BLaER1 treated with 17β-estradiol and CSF1 and Interleukin-3, amounts not matched to agents 10 nM and 100 nM (cell line): ENCODE measurements around the gene GRIA4.

Experiments used
- H3K27ac ChIP-seq, 11 experiments: shearing (Covaris generic); formaldehyde crosslinking; 2 replicates each; pipeline ENCODE4 v1.8.1; 2022
- H3K27me3 ChIP-seq, 11 experiments: shearing (Covaris generic); formaldehyde crosslinking; 2 replicates each; pipeline ENCODE4 v1.8.1; 2022
- H3K36me3 ChIP-seq, 11 experiments: shearing (Covaris generic); formaldehyde crosslinking; 2 replicates each; pipeline ENCODE4 v1.8.1; 2022
- H3K4me1 ChIP-seq, 10 experiments: shearing (Covaris generic); formaldehyde crosslinking; 2 replicates each; pipeline ENCODE4 v1.8.1; 2022
- H3K4me2 ChIP-seq, 11 experiments: shearing (Covaris generic); formaldehyde crosslinking; 2 replicates each; pipeline ENCODE4 v1.8.1; 2022
- H3K4me3 ChIP-seq, 10 experiments: shearing (Covaris generic); formaldehyde crosslinking; 2 replicates each; pipeline ENCODE4 v1.8.1; 2022
- H3K9ac ChIP-seq, 11 experiments: shearing (Covaris generic); formaldehyde crosslinking; 2 replicates each; pipeline ENCODE4 v1.8.1; 2022
- H3K9me3 ChIP-seq, 11 experiments: shearing (Covaris generic); formaldehyde crosslinking; replicated peaks in 1 of 11; 2 replicates each; pipeline ENCODE4 v1.8.1; 2022
- H4K20me1 ChIP-seq, 11 experiments: shearing (Covaris generic); formaldehyde crosslinking; 2 replicates each; pipeline ENCODE4 v1.8.1; 2022
- Cebpa-rat ChIP-seq, 11 experiments: shearing (Covaris generic); IDR thresholded peaks; 2 replicates each; pipeline ENCODE4 v1.8.1; 2022

Gene GRIA4

DNA sequence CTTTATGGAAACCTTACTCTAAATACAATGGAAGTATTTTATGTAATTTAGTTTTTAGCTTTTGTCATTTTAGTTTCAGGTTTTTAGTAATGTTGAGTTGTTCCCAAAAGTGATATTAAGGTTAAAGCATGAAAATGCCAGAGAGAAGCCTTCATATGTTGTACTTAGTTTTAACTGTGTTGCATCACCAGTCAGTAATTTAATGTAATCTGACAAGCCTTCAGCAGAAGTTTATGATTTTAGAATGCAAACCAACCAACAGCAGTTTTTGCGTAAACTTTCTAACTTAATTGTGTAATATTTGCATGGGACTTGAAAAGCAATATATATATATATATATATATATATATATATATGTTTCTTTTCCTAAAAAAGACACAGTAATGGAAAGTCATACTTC is 301.6 kb downstream of the GRIA4 start:
- Histone ChIP-seq H4K20me1 (no peaks in the 10 kb centered on the region), H3K9ac (no peak overlapping the region), H3K27ac (no peak overlapping the region), H3K27me3 (no peaks in the 10 kb centered on the region), H3K4me3 (no peak overlapping the region), H3K4me2 (no peak overlapping the region), H3K36me3 (no peaks in the 10 kb centered on the region), H3K4me1 (no peaks in the 10 kb centered on the region), H3K9me3 (no peaks in the 10 kb centered on the region)
- no peak for TF ChIP-seq Cebpa-rat (IDR thresholded peaks at IDR 0.05)

DNA sequence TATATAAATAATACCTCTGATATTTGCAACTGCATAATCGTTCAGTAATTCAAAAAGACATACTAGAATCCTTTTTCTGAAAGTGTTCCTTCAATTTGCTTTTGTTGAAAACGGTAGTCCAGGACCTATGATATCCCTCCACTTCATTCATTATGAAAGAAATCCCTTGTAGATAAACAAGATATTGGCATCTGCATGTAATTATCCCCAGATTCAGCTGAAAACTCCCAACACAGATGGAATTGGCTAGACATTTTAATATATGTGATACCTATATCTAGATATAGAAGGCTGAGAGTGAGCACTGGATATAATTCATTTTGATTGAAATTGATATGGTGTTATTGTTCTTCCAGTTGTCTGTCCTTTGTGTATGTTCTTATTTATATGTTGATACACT is 302.8 kb downstream of the GRIA4 start:
- no peaks in the 10 kb centered on the region for H3K27me3 ChIP-seq
- H3K36me3 ChIP-seq: no peaks in the 10 kb centered on the region
- no peaks in the 10 kb centered on the region for H3K9me3 ChIP-seq
- H3K4me2 ChIP-seq: no peak overlapping the region
- no peak for TF ChIP-seq Cebpa-rat (IDR thresholded peaks at IDR 0.05)
- no peak overlapping the region for H3K27ac ChIP-seq
- no peaks in the 10 kb centered on the region for H3K4me1 ChIP-seq
- H3K4me3 ChIP-seq: no peak overlapping the region
- H3K9ac ChIP-seq: no peak overlapping the region
- no peaks in the 10 kb centered on the region for H4K20me1 ChIP-seq

- H3K27ac ChIP-seq: no peak overlapping the region
- no peak overlapping the region for H3K4me3 ChIP-seq
- no peak overlapping the region for H3K9ac ChIP-seq
- H3K27me3 ChIP-seq: no peaks in the 10 kb centered on the region
- H3K4me1 ChIP-seq: no peaks in the 10 kb centered on the region
- no peaks in the 10 kb centered on the region for H3K9me3 ChIP-seq
- no peaks in the 10 kb centered on the region for H3K36me3 ChIP-seq
- no peaks in the 10 kb centered on the region for H4K20me1 ChIP-seq
- TF ChIP-seq Cebpa-rat (IDR thresholded peaks at IDR 0.05): no peak
- no peak overlapping the region for H3K4me2 ChIP-seq
Measured at GRCh38 chr11:105915021-105915420, 305.1 kb downstream of the GRIA4 start.

DNA sequence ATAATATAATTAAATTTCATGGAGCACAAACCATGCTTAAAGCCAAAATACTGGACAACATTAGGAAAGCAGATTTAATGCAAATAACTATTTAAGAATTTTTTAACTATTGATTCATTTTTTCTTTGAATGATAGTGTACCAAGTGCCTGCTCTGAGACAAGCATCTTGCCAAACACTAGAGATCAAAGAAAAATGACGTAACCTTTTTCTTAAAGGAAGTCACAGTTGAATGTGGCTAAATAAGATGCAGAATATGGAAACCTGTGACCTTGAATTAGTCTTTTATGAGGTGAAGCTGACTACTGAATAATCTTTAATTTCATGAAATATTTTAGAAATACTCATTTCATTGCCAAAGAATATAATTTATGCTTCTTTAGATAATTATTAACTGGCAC is 308.2 kb downstream of the GRIA4 start:
- Histone ChIP-seq H3K9ac (no peak overlapping the region), H3K4me2 (no peak overlapping the region), H3K4me3 (no peak overlapping the region), H3K4me1 (no peaks in the 10 kb centered on the region), H3K27me3 (no peaks in the 10 kb centered on the region), H3K9me3 (no peaks in the 10 kb centered on the region), H3K27ac (no peak overlapping the region), H3K36me3 (no peaks in the 10 kb centered on the region), H4K20me1 (no peaks in the 10 kb centered on the region)
- no peak for TF ChIP-seq Cebpa-rat (IDR thresholded peaks at IDR 0.05)

DNA sequence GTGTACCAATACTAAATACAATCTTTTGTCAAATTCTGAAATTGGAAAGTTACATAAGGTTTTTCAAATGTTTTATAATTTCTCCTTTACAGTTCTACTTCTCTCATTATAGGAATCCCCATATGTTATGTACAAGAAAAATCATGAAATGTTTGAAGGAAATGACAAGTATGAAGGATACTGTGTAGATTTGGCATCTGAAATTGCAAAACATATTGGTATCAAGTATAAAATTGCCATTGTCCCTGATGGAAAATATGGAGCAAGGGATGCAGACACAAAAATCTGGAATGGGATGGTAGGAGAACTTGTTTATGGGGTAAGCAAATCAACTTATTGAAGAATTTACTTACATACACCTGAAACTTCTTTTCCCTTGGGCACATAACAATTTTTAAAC is 308.7 kb downstream of the GRIA4 start:
- Histone ChIP-seq H3K9me3 (no peaks in the 10 kb centered on the region), H3K27ac (no peak overlapping the region), H3K9ac (no peak overlapping the region), H3K4me1 (no peaks in the 10 kb centered on the region), H3K4me3 (no peak overlapping the region), H3K27me3 (no peaks in the 10 kb centered on the region), H4K20me1 (no peaks in the 10 kb centered on the region), H3K4me2 (no peak overlapping the region), H3K36me3 (no peaks in the 10 kb centered on the region)
- no peak for TF ChIP-seq Cebpa-rat (IDR thresholded peaks at IDR 0.05)

DNA sequence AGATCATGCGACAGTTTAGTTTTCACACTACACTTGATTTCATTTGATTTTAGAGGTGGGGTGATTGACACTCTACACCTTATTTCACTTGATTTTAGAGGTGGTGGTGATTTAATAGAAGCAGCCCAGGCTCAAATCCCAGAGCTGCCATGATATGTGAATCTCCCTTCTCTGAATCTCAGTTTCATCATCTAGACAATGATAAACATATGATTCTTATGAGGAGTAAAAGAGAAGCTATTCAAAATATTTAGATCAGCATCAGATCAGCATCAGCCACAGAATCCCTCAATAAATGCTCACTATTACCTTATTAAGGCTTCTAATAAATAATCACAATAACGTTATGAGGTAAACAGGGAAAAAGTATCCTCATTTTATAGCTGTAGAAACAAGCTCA is 313.4 kb downstream of the GRIA4 start:
- no peak overlapping the region for H3K4me3 ChIP-seq
- H3K27ac ChIP-seq: no peak overlapping the region
- H3K4me1 ChIP-seq: no peaks in the 10 kb centered on the region
- no peak for TF ChIP-seq Cebpa-rat (IDR thresholded peaks at IDR 0.05)
- no peaks in the 10 kb centered on the region for H3K27me3 ChIP-seq
- H3K4me2 ChIP-seq: no peak overlapping the region
- H3K9me3 ChIP-seq: no peaks in the 10 kb centered on the region
- no peaks in the 10 kb centered on the region for H3K36me3 ChIP-seq
- H3K9ac ChIP-seq: no peak overlapping the region
- H4K20me1 ChIP-seq: no peaks in the 10 kb centered on the region

DNA sequence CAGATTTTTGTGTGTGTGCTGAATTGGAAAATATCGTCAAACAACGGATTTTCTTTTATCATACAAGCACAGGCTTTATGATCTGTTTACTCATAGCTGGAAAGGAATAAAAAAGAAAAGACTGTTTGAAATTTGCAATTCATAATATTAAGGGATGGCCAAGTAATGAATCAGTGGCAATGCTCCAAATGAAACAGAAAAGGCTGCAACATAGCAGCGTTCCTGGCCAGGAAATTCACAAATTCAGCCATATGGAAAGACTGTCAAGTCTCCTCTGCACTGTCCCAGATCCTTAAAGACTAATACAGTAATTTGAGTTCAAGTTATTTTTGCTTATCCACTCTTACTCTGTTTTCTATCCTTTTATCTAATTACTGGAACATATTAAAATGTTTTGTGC is 313.9 kb downstream of the GRIA4 start:
- H3K27me3 ChIP-seq: no peaks in the 10 kb centered on the region
- H4K20me1 ChIP-seq: no peaks in the 10 kb centered on the region
- no peaks in the 10 kb centered on the region for H3K4me1 ChIP-seq
- no peaks in the 10 kb centered on the region for H3K36me3 ChIP-seq
- no peaks in the 10 kb centered on the region for H3K9me3 ChIP-seq
- no peak overlapping the region for H3K27ac ChIP-seq
- no peak overlapping the region for H3K4me3 ChIP-seq
- H3K4me2 ChIP-seq: no peak overlapping the region
- no peak for TF ChIP-seq Cebpa-rat (IDR thresholded peaks at IDR 0.05)
- H3K9ac ChIP-seq: no peak overlapping the region

- H4K20me1 ChIP-seq: no peaks in the 10 kb centered on the region
Measured at GRCh38 chr11:105929084-105929955, 319.4 kb downstream of the GRIA4 start.

DNA sequence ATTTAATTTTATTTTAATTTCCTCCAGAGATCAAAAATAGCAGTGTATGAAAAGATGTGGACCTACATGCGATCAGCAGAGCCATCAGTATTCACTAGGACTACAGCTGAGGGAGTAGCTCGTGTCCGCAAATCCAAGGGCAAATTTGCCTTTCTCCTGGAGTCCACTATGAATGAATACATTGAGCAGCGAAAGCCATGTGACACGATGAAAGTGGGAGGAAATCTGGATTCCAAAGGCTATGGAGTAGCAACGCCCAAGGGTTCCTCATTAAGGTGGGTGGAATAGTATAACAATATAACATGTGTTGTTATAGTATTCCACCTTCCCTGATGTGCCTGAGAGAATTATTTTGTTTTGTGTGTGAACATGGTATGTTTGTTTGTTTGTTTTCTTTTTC is 323.8 kb downstream of the GRIA4 start:
- Histone ChIP-seq H3K36me3 (no peaks in the 10 kb centered on the region), H3K4me3 (no peak overlapping the region), H3K27me3 (no peaks in the 10 kb centered on the region), H4K20me1 (no peaks in the 10 kb centered on the region), H3K4me2 (no peak overlapping the region), H3K9me3 (no peaks in the 10 kb centered on the region), H3K4me1 (peaks cover 0 to 15% (median 0%) of the 10 kb centered on the region in 10 experiments; a peak in 7 of 20 replicates), H3K9ac (no peak overlapping the region), H3K27ac (no peak overlapping the region)
- no peak for TF ChIP-seq Cebpa-rat (IDR thresholded peaks at IDR 0.05)

More at GRCh38 chr11:105929084-105929955, 319.4 kb downstream of the GRIA4 start:
- Histone ChIP-seq H3K9ac (no peak overlapping the region), H3K4me1 (no peaks in the 10 kb centered on the region), H3K9me3 (no peaks in the 10 kb centered on the region), H3K4me2 (no peak overlapping the region), H3K27ac (no peak overlapping the region), H3K27me3 (no peaks in the 10 kb centered on the region), H3K36me3 (no peaks in the 10 kb centered on the region), H3K4me3 (no peak overlapping the region)
- no peak for TF ChIP-seq Cebpa-rat (IDR thresholded peaks at IDR 0.05)

- H3K4me1 ChIP-seq: peaks cover 0 to 15% (median 0%) of the 10 kb centered on the region in 10 experiments; a peak in 7 of 20 replicates
- H3K9ac ChIP-seq: no peak overlapping the region
- no peak for TF ChIP-seq Cebpa-rat (IDR thresholded peaks at IDR 0.05)
- no peaks in the 10 kb centered on the region for H3K36me3 ChIP-seq
- no peaks in the 10 kb centered on the region for H3K27me3 ChIP-seq
- H3K9me3 ChIP-seq: no peaks in the 10 kb centered on the region
- H4K20me1 ChIP-seq: no peaks in the 10 kb centered on the region
- no peak overlapping the region; a peak in 1 of 22 replicates for H3K4me2 ChIP-seq
- no peak overlapping the region for H3K27ac ChIP-seq
- H3K4me3 ChIP-seq: no peak overlapping the region
Measured at GRCh38 chr11:105935791-105936190, 325.9 kb downstream of the GRIA4 start.
